HG03565 (cell line): ENCODE data around the gene ABCA8.
"Not testable (repeated sequence)": the region's sequence is repeated elsewhere in the genome, so short reads cannot be mapped to it uniquely, and the experiment has no call there.

ENCODE experiments used
- ATAC-seq: cut with Tn5 transposase; IDR thresholded peaks from one replicate; pipeline ENCODE4 v1.9.1; 2021; ENCODE audit warnings: mild to moderate bottlenecking, moderate library complexity; ENCODE audit not compliant: unreplicated experiment

Gene ABCA8

GRCh38 chr17:68955181-68955841 is at the start of gene ABCA8:
Gene ABCA8 (minus strand): TSS chr17:68955392. CDS start chr17:68942034, 13,358 bp downstream.
- ATAC-seq = no peak

- ATAC-seq = not testable (repeated sequence)
Observed at GRCh38 chr17:69004759-69005158, 49.6 kb upstream of the ABCA8 start.

GRCh38 chr17:68999743-69000142 is 44.6 kb upstream of the ABCA8 start:
- not testable (repeated sequence) for ATAC-seq

- ATAC-seq = no peak
Observed at GRCh38 chr17:68993112-68993511, 37.9 kb upstream of the ABCA8 start.

GRCh38 chr17:68987966-68988365 is 32.8 kb upstream of the ABCA8 start:
- ATAC-seq = no peak

GRCh38 chr17:68981288-68981687 is 26.1 kb upstream of the ABCA8 start:
- no peak for ATAC-seq

GRCh38 chr17:68973098-68973846 is 18.1 kb upstream of the ABCA8 start:
- ATAC-seq = no peak

GRCh38 chr17:68972119-68972704 is 17.0 kb upstream of the ABCA8 start:
- ATAC-seq = no peak

- ATAC-seq = no peak
Observed at GRCh38 chr17:68969101-68969500, 13.9 kb upstream of the ABCA8 start.

GRCh38 chr17:68963958-68964357 is 8.8 kb upstream of the ABCA8 start:
- no peak for ATAC-seq

GRCh38 chr17:68961214-68961882 is 6.2 kb upstream of the ABCA8 start:
- no peak for ATAC-seq

GRCh38 chr17:68959117-68959516 is 3.9 kb upstream of the ABCA8 start:
- ATAC-seq = not testable (repeated sequence)

- ATAC-seq = no peak
Observed at GRCh38 chr17:68957944-68958343, 2.8 kb upstream of the ABCA8 start.

GRCh38 chr17:68954146-68954896 is 871 bp downstream of the ABCA8 start:
- no peak for ATAC-seq

- ATAC-seq = no peak
Observed at GRCh38 chr17:68953340-68953997, 1.7 kb downstream of the ABCA8 start.

- ATAC-seq = no peak
Observed at GRCh38 chr17:68950725-68951124, 4.5 kb downstream of the ABCA8 start.

- not testable (repeated sequence) for ATAC-seq
Observed at GRCh38 chr17:68947868-68948267, 7.3 kb downstream of the ABCA8 start.

GRCh38 chr17:68944435-68945035 is 10.7 kb downstream of the ABCA8 start:
- ATAC-seq = no peak

GRCh38 chr17:68943812-68944182 is 11.4 kb downstream of the ABCA8 start:
- ATAC-seq = not testable (repeated sequence)
